ENCODE measurements around the gene GMPS. TPM values are rescaled to one million over a fixed set of nuclear protein-coding genes. Genes with fewer than 3 reads are reported as not detected.

Gene GMPS
- total RNA-seq, 1 experiment from 2014 or later: 119 TPM

DNA sequence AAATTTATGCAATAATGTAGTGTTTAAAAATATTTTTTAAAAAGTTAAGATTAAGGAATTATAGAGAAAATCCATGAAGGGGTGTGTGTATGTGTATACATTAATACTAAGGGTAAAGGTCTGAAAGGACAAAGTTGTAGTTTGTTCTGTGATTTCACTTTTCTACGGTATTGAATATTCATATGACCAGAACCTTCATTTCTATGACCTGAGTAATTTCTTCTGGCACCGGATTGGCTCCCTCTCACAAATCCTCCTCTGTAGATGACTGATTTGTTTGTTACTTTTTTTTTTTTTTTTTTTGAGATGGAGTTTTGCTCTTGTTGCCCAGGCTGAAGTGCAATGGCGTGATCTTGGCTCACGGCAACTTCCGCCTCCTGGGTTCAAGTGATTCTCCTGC is 20.9 kb downstream of the GMPS start:
- no peaks in the 10 kb centered on the region for H3K4me1 ChIP-seq (ENCODE audit: control insufficient read depth in 1 of 2, insufficient read depth in 2 of 2, low read length in 2 of 2)
- no peak overlapping the region for H2AFZ ChIP-seq (ENCODE audit: low read depth, low read length, poor library complexity, severe bottlenecking)
- no peak overlapping the region for H3K9ac ChIP-seq (ENCODE audit: low read length)
- ChIA-PET CTCF (no interaction called here), POLR2A (no interaction called here), RAD21 (ENCODE audit: low non-redundant PET in 1 of 2, low total read pairs in 2 of 2, uncharacterized antibody in 2 of 2, unreplicated experiment in 2 of 2) (no interaction called here)
- H3K9me3 ChIP-seq (ENCODE audit: control insufficient read depth in 1 of 2, insufficient read depth in 1 of 2, low read depth in 1 of 2, low read length in 2 of 2): no peaks in the 10 kb centered on the region
- DNase-seq (ENCODE audit: low read depth, low spot score): no peak
- H3K4me3 ChIP-seq (replicated peaks in 1 of 2; ENCODE audit: low read depth in 1 of 2, low read length in 2 of 2): no peak overlapping the region
- no TSS peak for BruUV-seq (replicated peaks)
- H3K9me2 ChIP-seq (ENCODE audit: insufficient read depth): no peaks in the 10 kb centered on the region
- H4K20me1 ChIP-seq (ENCODE audit: insufficient read depth): peaks cover 34% of the 10 kb centered on the region
- H3K79me2 ChIP-seq (ENCODE audit: insufficient read depth, low read length): peaks cover 97% of the 10 kb centered on the region
- H3K4me2 ChIP-seq (ENCODE audit: low read length): no peak overlapping the region
- H3K27ac ChIP-seq (ENCODE audit: low read depth, low read length): no peak overlapping the region
- no peak for TF ChIP-seq ZNF274 (IDR thresholded peaks at IDR 0.05; ENCODE audit: low read depth, low read length)
- TF ChIP-seq, protein P1, sequence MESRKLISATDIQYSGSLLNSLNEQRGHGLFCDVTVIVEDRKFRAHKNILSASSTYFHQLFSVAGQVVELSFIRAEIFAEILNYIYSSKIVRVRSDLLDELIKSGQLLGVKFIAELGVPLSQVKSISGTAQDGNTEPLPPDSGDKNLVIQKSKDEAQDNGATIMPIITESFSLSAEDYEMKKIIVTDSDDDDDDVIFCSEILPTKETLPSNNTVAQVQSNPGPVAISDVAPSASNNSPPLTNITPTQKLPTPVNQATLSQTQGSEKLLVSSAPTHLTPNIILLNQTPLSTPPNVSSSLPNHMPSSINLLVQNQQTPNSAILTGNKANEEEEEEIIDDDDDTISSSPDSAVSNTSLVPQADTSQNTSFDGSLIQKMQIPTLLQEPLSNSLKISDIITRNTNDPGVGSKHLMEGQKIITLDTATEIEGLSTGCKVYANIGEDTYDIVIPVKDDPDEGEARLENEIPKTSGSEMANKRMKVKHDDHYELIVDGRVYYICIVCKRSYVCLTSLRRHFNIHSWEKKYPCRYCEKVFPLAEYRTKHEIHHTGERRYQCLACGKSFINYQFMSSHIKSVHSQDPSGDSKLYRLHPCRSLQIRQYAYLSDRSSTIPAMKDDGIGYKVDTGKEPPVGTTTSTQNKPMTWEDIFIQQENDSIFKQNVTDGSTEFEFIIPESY (IDR thresholded peaks at IDR 0.05; ENCODE audit: extremely low read depth, insufficient replicate concordance, low read length): no peak
- no peak for TF ChIP-seq SP1 (IDR thresholded peaks at IDR 0.05; ENCODE audit: low read depth)
- TF ChIP-seq TCF7L2 (IDR thresholded peaks at IDR 0.05; ENCODE audit: borderline replicate concordance, extremely low read depth, insufficient read depth, insufficient read length): no peak
- no peak for TF ChIP-seq RAD21 (IDR thresholded peaks at IDR 0.05; ENCODE audit: low read depth)
- no peak for TF ChIP-seq ZFX (IDR thresholded peaks at IDR 0.05)
- TF ChIP-seq ELF1 (IDR thresholded peaks at IDR 0.05; ENCODE audit: borderline replicate concordance, low read depth): no peak
- TF ChIP-seq SRF (IDR thresholded peaks at IDR 0.05; ENCODE audit: low read depth): no peak
- TF ChIP-seq EZH2phosphoT487 (IDR thresholded peaks at IDR 0.05; ENCODE audit: borderline replicate concordance): no peak
- no peak for TF ChIP-seq SIN3A (IDR thresholded peaks at IDR 0.05; ENCODE audit: low read depth)
- TF ChIP-seq, protein P2, sequence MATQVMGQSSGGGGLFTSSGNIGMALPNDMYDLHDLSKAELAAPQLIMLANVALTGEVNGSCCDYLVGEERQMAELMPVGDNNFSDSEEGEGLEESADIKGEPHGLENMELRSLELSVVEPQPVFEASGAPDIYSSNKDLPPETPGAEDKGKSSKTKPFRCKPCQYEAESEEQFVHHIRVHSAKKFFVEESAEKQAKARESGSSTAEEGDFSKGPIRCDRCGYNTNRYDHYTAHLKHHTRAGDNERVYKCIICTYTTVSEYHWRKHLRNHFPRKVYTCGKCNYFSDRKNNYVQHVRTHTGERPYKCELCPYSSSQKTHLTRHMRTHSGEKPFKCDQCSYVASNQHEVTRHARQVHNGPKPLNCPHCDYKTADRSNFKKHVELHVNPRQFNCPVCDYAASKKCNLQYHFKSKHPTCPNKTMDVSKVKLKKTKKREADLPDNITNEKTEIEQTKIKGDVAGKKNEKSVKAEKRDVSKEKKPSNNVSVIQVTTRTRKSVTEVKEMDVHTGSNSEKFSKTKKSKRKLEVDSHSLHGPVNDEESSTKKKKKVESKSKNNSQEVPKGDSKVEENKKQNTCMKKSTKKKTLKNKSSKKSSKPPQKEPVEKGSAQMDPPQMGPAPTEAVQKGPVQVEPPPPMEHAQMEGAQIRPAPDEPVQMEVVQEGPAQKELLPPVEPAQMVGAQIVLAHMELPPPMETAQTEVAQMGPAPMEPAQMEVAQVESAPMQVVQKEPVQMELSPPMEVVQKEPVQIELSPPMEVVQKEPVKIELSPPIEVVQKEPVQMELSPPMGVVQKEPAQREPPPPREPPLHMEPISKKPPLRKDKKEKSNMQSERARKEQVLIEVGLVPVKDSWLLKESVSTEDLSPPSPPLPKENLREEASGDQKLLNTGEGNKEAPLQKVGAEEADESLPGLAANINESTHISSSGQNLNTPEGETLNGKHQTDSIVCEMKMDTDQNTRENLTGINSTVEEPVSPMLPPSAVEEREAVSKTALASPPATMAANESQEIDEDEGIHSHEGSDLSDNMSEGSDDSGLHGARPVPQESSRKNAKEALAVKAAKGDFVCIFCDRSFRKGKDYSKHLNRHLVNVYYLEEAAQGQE (IDR thresholded peaks at IDR 0.05; ENCODE audit: low read depth): no peak
- TF ChIP-seq, protein P3, sequence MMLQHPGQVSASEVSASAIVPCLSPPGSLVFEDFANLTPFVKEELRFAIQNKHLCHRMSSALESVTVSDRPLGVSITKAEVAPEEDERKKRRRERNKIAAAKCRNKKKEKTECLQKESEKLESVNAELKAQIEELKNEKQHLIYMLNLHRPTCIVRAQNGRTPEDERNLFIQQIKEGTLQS (IDR thresholded peaks at IDR 0.05): no peak
- intact Hi-C loops (cut with micrococcal nuclease): no loop called here
- peaks cover 0 to 9% of the 10 kb centered on the region in 2 experiments; a peak in 2 of 4 replicates for H3K36me3 ChIP-seq (ENCODE audit: control insufficient read depth in 1 of 2, insufficient read depth in 2 of 2, low read length in 2 of 2)
- no peak for ATAC-seq
- H3K27me3 ChIP-seq (ENCODE audit: insufficient read depth, low read length): no peaks in the 10 kb centered on the region
